SJSA1 (cell line): Measurements from ENCODE around the gene PITHD1. TPM values are rescaled to one million over a fixed set of nuclear protein-coding genes. Genes with fewer than 3 reads are reported as not detected.
"Not testable (repeated sequence)": the region's sequence is repeated elsewhere in the genome, so short reads cannot be mapped to it uniquely, and the experiment has no call there.

Experiments used
- DNase-seq, 2 experiments: peaks; one replicate each; pipeline ENCODE4 v3.0.0-alpha.2; 2015 to 2020; ENCODE audit warnings: low spot score in 2 of 2, low read depth in 1 of 2
- H3K27ac ChIP-seq: fragments of 250-450 bp; sonication (Bioruptor Pico); 2 replicates; pipeline ENCODE4 v1.5.1; 2020; ENCODE audit warnings: mild to moderate bottlenecking, moderate library complexity
- H3K27me3 ChIP-seq: fragments of 250-450 bp; sonication (Bioruptor Pico); replicated peaks from 2 replicates; pipeline ENCODE4 v1.5.1; 2020; ENCODE audit warnings: mild to moderate bottlenecking, moderate library complexity
- H3K36me3 ChIP-seq: fragments of 250-450 bp; sonication (Bioruptor Pico); 2 replicates; pipeline ENCODE4 v1.5.1; 2020; ENCODE audit warnings: mild to moderate bottlenecking
- H3K4me1 ChIP-seq: fragments of 250-450 bp; sonication (Bioruptor Pico); replicated peaks from 2 replicates; pipeline ENCODE4 v1.6.1; 2021; ENCODE audit warnings: mild to moderate bottlenecking
- H3K4me3 ChIP-seq: fragments of 250-450 bp; sonication (Bioruptor Pico); 2 replicates; pipeline ENCODE4 v1.5.1; 2020; ENCODE audit warnings: mild to moderate bottlenecking
- H3K9me3 ChIP-seq: fragments of 250-450 bp; sonication (Bioruptor Pico); replicated peaks from 2 replicates; pipeline ENCODE4 v1.5.1; 2020; ENCODE audit warnings: mild to moderate bottlenecking
- total RNA-seq: library from RNA; depleted of rRNA; stranded (reverse); fragments of >200 nt; shearing (Covaris generic); gene quantifications from 2 replicates; pipeline ENCODE4 v1.2.3, GENCODE V29; 2014; rRNA removed

Gene PITHD1, protein sequence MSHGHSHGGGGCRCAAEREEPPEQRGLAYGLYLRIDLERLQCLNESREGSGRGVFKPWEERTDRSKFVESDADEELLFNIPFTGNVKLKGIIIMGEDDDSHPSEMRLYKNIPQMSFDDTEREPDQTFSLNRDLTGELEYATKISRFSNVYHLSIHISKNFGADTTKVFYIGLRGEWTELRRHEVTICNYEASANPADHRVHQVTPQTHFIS
- 105 and 112 TPM in 2 replicates for total RNA-seq

DNA sequence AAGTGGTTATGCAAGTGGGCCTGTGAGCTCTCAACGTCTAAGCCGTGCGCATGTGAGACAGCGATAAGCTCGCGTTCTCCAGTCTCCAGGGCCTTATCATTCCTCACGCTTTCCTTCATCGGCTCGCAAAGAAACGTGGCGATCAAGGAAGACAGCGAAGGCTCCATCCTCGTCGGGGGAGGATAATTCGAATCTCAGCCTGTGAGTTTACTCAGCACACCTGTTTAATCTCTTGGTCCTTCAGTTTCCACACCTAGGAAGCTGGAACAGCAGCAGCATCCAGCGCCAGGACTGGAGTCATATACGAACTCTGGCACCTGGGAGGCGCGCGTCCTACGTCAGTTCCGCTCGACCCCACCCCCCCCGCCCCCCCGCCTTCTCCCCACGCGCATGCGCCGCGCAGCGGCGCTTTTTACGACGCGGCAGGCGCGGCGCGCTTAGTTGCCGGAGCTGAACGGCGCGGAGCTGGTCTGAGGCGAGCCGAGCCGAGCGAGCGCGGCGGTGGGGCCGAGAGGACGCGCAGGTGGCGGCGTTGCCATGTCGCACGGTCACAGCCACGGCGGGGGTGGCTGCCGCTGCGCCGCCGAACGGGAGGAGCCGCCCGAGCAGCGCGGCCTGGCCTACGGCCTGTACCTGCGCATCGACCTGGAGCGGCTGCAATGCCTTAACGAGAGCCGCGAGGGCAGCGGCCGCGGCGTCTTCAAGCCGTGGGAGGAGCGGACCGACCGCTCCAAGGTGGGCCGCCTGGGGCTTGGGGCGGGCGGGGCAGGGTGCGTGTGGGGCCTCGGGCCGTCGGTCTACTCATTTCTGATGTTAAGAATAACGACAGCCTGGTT, at the start of gene PITHD1:
Gene PITHD1, plus strand, starts transcription at position 440 of the 836 bp plus-strand sequence. Its CDS starts 98 bp downstream, at position 538.
- peaks cover 21% of the 10 kb centered on the region for H3K4me1 ChIP-seq
- peaks cover 27% of the 10 kb centered on the region for H3K36me3 ChIP-seq
- peak within 1 kb of the TSS; percentile 98 for H3K4me3 ChIP-seq
- H3K27me3 ChIP-seq, result no peaks in the 10 kb centered on the region
- H3K27ac ChIP-seq, result peak within 1 kb of the TSS; percentile 61
- no peaks in the 10 kb centered on the region for H3K9me3 ChIP-seq
- peak; percentile 73 to 84 for DNase-seq

DNA sequence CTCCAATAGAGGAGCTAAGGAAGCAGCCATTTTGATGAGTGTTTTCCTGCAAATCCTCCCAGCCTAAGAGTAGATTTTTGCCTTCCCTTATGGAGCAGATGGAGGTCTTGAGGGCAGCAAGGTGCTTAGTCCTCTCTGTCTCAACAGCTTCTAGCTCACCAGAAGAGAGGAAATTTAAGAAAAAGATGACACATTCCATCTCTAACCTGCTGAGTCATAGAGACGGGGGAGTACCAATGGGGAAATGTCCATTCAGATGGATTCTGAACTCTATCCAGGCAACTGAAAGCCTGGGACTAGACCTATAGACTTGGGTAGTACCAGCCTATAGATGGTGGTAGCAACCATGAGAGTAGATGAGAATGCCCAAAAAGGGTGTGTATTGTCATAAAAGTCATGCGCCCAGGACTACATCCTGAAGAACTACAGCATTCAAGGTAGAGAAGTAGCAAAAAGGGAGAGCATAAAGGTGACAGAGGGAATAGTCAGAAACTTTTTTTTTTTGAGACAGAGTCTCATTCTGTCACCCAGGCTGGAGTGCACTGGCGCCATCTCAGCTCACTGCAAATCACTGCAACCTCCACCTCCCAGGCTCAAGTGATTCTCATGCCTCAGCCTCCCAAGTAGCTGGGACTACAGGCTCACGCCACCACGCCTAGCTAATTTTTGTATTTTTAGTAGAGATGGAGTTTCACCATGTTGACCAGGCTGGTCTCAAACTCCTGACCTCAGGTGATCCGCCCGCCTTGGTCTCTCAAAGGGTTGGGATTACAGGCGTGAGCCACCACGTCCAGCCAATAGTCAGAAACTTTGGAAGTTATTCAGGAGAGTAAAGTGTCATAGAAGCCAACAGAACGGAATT, 45.6 kb upstream of the PITHD1 start:
- no peak for DNase-seq
- Histone ChIP-seq H3K4me3 (no peak overlapping the region), H3K4me1 (no peaks in the 10 kb centered on the region), H3K27me3 (no peaks in the 10 kb centered on the region), H3K27ac (no peak overlapping the region), H3K9me3 (no peaks in the 10 kb centered on the region), H3K36me3 (no peaks in the 10 kb centered on the region; the same call in 1 of the 2 replicates)

DNA sequence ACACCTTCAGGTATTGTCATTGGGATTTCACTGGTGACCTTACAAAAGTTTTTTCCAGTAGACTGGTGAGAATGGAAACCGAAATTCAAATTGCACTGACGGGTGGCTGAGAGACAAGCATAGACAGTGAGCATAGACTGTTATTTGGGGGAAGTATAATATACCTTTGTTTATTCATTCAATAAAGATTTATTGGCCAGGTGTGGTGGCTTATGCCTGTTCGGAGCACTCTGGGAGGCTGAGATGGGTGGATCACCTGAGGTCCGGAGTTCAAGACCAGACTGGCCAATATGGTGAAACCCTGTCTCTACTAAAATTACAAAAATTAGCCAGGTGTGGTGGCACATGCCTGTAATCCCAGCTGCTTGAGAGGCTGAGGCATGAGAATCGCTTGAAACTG, 44.9 kb upstream of the PITHD1 start:
- not testable (repeated sequence) for H3K27ac ChIP-seq, H3K4me1 ChIP-seq

DNA sequence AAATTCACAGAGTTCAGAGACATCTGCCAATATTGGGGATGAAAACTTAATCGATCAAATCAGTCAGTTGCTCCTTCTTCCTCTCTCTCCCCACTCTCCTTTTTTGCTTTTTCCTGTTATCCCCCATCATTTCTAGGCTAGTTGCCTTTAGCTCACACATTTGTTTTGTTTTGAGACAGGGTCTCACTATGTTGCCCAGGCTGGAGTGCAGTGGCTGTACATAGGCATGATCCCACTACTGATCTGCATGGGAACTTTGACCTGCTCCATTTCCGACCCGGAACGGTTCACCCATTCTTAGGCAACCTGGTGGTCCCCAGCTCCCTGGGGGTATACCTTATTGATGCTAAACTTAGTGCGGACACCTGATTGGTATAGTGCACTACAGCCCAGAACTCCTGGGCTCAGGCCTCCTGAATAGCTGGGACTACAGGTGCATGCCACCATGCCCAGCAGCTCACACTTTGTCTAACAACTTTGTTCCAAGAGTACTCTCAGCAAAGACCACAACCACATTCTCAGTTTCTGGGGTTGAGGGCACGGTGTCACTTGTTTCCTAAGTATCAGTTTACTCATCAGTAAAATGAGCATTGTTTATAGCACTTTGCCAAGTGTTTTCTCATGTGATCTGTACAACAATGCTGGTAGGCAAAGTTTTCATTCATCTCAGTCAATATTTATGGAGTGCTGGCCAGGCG, 41.6 kb upstream of the PITHD1 start:
- no peak overlapping the region for H3K27ac ChIP-seq
- no peak overlapping the region for H3K4me3 ChIP-seq
- no peak for DNase-seq
- H3K27me3 ChIP-seq, result no peaks in the 10 kb centered on the region
- no peaks in the 10 kb centered on the region for H3K9me3 ChIP-seq
- no peaks in the 10 kb centered on the region; the same call in 1 of the 2 replicates for H3K36me3 ChIP-seq
- no peaks in the 10 kb centered on the region for H3K4me1 ChIP-seq

More for the DNA sequence above, 44.9 kb upstream of the PITHD1 start:
- not testable (repeated sequence) for H3K4me3 ChIP-seq, H3K9me3 ChIP-seq, DNase-seq, H3K27me3 ChIP-seq, H3K36me3 ChIP-seq

DNA sequence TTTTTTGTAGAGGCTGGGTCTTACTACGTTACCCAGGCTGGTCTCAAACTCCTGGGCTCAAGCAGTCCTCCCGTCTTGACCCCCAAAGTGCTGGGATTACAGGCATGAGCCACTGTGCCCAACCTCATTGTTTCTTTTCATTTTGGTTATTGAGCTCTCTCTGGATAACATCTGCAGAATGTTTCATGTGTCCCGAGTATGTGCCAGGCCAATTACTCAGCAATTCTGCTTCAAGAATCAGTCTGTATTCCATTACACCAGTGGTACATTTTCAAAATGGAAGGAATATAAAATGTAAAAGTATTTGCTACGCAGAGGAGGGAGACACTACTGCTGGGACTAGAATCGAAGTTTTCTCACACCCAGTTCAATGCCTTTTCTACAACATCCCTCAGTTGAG, 36.6 kb upstream of the PITHD1 start:
- no peak for DNase-seq
- Histone ChIP-seq H3K4me3 (no peak overlapping the region), H3K36me3 (peaks cover 18% of the 10 kb centered on the region), H3K27ac (no peak overlapping the region), H3K9me3 (0 out of 2 replicates have a peak, but pooled peaks cover 5% of the 10 kb centered on the region), H3K4me1 (peaks cover 18% of the 10 kb centered on the region), H3K27me3 (no peaks in the 10 kb centered on the region)

DNA sequence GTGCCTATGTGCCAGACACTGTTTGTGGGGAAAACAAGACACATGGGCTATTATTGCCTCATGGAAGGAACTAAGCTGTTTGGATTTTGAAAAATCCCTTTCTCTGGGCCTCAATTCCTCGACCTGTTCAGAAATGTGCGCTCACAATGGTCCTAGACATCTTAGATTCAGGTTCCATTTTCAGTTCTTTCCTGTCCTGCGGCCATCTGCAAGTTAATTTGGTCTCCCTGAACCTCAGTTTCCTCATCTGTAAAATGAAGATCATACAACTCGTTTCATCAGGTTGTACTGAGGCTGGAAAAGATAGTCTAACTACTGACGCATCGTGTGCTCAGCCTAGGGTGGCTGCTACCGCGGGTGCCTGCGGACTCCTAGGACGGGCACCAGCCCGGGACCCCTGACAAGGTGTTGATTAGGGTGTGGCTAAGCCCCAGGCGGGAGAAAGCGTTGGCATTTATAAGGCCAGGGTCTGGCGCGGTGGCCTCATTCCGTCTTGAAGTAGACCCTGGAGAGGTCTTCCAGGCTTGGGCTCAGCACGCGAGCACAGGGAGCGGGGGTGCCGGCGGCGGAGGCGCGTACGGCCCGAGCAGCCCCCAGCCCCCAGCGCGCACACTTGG, 35.4 kb upstream of the PITHD1 start:
- Histone ChIP-seq H3K4me1 (peaks cover 18% of the 10 kb centered on the region), H3K36me3 (peaks cover 28% of the 10 kb centered on the region), H3K4me3 (peak overlapping the region; percentile 98), H3K27me3 (no peaks in the 10 kb centered on the region), H3K27ac (peak overlapping the region; percentile 48), H3K9me3 (0 out of 2 replicates have a peak, but pooled peaks cover 5% of the 10 kb centered on the region)
- peak; percentile 45 to 51 for DNase-seq

DNA sequence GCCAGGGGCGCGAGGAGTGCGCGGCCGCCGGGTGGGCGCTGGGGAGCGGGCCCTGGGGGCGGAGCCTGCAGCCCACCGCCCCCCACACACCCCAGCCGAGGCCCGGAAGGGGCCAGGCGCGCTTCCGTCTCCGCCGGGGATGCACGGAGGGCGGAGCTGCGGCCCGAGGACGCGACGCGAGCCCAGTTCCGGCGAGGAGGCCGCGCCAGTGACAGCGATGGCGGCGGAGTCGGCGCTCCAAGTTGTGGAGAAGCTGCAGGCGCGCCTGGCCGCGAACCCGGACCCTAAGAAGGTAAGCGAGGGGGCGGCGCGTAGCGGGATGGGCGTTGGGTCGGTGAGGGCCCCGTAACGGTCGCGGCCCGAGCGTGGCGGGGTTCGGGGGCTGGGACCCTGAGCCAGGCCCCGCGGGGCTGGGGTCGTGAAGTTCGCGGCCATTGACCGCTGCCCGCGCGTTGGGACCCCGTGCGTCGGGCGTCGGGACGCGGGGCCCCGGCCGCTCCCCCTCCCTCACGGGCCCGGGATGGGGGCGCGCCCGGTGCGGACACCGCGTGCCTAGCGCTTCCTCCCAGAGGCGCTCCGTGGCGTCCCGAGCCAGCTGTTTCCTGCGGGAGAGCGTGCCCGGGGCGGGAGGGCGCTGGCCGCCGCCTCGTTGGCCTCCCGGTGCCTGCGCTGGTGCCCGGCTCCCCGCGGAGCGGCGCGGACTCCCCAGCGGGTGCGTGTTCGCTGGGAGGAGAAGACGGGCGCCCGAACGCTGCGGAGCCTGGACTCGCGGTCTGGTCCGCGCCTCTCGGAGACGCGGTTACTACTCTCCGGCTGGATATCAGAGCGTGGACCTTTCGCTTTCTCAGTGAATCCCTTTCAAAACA, 34.7 kb upstream of the PITHD1 start, which contains the start of gene ELOA:
Gene ELOA, plus strand, starts transcription at position 185 of the 866 bp plus-strand sequence. Its CDS starts 33 bp downstream, at position 218.
- Histone ChIP-seq H3K27me3 (no peaks in the 10 kb centered on the region), H3K36me3 (peaks cover 33% of the 10 kb centered on the region), H3K4me3 (peak within 1 kb of the TSS; percentile 98), H3K9me3 (0 out of 2 replicates have a peak, but pooled peaks cover 5% of the 10 kb centered on the region), H3K27ac (peak within 1 kb of the TSS; percentile 48), H3K4me1 (peaks cover 18% of the 10 kb centered on the region)
- DNase-seq, result peak; percentile 59 to 68

DNA sequence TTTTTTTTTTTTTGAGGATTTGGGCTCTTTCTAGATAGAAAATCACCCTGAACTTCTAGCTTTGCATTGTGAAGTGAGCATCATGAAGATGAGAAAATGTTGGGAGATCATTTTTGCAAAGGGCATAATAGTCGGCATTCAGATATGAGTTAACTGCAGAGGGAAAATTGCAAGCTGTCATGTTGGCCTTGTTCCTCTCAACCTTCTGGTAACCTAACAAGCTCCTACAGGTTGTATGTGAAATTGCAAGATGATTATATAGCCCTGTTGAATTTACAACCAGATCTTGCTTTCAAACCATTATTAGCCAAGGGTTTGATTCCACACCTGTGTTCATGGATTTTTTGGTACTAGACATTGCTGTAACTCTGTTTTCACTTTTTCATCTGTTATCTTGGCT, 32.7 kb upstream of the PITHD1 start:
- no peaks in the 10 kb centered on the region for H3K27me3 ChIP-seq
- peaks cover 18% of the 10 kb centered on the region for H3K4me1 ChIP-seq
- H3K9me3 ChIP-seq, result 0 out of 2 replicates have a peak, but pooled peaks cover 5% of the 10 kb centered on the region
- H3K36me3 ChIP-seq, result peaks cover 50% of the 10 kb centered on the region
- DNase-seq, result no peak
- no peak overlapping the region for H3K27ac ChIP-seq
- H3K4me3 ChIP-seq, result no peak overlapping the region

DNA sequence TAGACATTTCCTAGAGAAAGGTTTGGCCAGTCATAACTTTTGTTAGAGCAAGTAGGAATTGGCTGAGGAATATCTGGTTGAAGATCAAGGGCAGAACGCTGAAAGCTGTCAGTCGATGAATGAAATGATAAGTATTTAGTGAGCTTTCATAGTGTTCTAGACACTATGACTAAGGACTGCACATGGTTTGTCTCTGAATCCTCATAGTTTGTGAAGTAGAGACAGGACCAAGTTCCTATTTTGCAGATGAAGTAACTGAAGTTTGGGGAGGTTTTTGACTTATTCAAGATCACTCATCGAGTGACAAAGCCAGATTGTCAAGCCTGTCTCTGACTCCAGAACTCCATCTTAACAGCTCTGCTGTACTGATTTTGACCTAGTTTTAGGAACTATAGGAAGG, 30.2 kb upstream of the PITHD1 start:
- no peak overlapping the region for H3K27ac ChIP-seq
- no peak for DNase-seq
- peaks cover 10% of the 10 kb centered on the region for H3K4me1 ChIP-seq
- H3K27me3 ChIP-seq, result no peaks in the 10 kb centered on the region
- no peak overlapping the region for H3K4me3 ChIP-seq
- H3K36me3 ChIP-seq, result peaks cover 74% of the 10 kb centered on the region
- H3K9me3 ChIP-seq, result 0 out of 2 replicates have a peak, but pooled peaks cover 5% of the 10 kb centered on the region

DNA sequence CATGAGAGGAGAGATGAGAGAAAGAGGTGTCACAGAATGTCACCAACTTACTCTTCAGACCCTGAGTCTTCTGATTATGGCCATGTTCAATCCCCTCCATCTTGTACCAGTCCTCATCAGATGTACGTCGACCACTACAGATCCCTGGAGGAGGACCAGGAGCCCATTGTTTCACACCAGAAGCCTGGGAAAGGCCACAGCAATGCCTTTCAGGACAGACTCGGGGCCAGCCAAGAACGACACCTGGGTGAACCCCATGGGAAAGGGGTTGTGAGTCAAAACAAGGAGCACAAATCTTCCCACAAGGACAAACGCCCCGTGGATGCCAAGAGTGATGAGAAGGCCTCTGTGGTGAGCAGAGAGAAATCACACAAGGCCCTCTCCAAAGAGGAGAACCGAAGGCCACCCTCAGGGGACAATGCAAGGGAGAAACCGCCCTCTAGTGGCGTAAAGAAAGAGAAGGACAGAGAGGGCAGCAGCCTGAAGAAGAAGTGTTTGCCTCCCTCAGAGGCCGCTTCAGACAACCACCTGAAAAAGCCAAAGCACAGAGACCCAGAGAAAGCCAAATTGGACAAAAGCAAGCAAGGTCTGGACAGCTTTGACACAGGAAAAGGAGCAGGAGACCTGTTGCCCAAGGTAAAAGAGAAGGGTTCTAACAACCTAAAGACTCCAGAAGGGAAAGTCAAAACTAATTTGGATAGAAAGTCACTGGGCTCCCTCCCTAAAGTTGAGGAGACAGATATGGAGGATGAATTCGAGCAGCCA, 27.0 kb upstream of the PITHD1 start:
- Histone ChIP-seq H3K36me3 (peaks cover 90% of the 10 kb centered on the region), H3K27me3 (no peaks in the 10 kb centered on the region), H3K4me3 (no peak overlapping the region), H3K9me3 (no peaks in the 10 kb centered on the region), H3K27ac (no peak overlapping the region), H3K4me1 (no peaks in the 10 kb centered on the region)
- peak; percentile 44 to 54 for DNase-seq

DNA sequence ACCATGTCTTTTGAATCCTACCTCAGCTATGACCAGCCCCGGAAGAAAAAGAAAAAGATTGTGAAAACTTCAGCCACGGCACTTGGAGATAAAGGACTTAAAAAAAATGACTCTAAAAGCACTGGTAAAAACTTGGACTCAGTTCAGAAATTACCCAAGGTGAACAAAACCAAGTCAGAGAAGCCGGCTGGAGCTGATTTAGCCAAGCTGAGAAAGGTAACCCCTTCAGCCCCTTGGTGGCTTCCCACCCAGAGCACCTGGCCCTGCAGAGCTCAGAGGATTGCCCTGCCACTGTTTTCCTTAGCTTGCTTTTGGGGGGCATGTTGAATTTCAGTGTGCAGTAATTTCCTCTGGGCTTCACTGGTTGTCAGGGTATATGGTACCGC, 26.4 kb upstream of the PITHD1 start:
- Histone ChIP-seq H3K4me1 (no peaks in the 10 kb centered on the region), H3K27me3 (no peaks in the 10 kb centered on the region), H3K9me3 (no peaks in the 10 kb centered on the region), H3K27ac (no peak overlapping the region), H3K36me3 (peaks cover 93% of the 10 kb centered on the region), H3K4me3 (no peak overlapping the region)
- DNase-seq, result no peak
